NCI-H1048 (cell line): ENCODE results near the gene ZC3H4.
A peak's percentile ranks its signal among the peaks of the same experiment; 100 is the strongest.

ENCODE experiments used
- DNase-seq: peaks from one replicate; lab custom pipeline; 2025; lab: John Stamatoyannopoulos, UW

The ZC3H4 gene

GRCh38 chr19:47133021-47133471 is 19.5 kb upstream of the ZC3H4 start:
- DNase-seq = no peak

GRCh38 chr19:47132194-47132852 is 18.7 kb upstream of the ZC3H4 start:
- no peak for DNase-seq

DNA sequence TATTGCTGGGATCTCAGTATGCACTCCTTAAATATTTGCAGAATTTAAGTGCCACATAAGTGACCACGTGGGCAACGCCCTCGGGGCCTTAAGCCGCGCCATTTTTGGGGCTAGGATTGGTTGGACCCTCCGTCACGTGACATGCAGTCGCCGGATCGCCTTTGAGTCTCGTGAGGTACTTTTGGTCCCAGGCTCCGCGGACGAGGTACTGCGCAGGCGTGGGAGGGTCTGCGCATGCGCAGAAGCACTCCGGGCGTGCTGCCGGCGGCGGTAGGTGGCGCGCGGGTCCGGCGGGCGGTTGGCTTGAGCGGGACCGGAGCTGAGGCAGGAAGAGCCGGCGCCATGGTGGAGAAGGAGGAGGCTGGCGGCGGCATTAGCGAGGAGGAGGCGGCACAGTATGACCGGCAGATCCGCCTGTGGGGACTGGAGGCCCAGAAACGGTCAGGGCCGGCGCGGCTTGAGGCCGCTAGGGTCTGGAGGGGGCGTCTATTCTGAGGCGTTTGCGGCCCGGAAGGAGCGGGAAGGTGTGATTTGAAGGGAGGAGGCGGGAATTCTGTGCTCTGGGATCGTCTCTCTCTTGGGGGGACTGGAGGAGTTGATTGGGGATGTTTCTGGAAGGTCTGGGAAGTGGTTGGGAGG is 17.1 kb upstream of the ZC3H4 start, which contains the start of gene SAE1:
Gene SAE1, plus strand, starts transcription at position 247 of the 639 bp plus-strand sequence. Its CDS starts 96 bp downstream, at position 343.
- peak; percentile 98 for DNase-seq

GRCh38 chr19:47130120-47130588 is 16.6 kb upstream of the ZC3H4 start:
- DNase-seq = no peak

DNA sequence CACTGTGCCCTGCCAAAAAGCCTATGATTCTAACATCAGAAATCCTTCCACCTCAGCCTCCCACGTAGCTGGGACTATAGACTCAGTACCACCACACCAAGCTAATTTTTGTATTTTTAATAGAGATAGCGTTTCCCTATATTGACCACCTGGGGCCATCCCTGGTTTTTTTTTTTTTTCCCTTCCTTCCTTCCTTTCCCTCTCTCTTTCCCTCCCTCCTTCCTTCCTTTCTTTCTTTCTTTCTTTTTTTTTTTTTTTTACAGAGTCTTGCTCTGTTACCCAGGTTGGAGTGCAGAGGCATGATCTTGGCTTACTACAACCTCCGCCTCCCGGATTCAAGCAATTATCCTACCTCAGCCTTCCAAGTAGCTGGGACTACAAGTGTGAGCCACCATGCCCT is 16.0 kb upstream of the ZC3H4 start:
- no peak for DNase-seq

- DNase-seq = no peak
These were observed 12.0 kb upstream of the ZC3H4 start for GRCh38 chr19:47125669-47125938.

- DNase-seq = peak; percentile 56
These were observed 11.5 kb upstream of the ZC3H4 start for GRCh38 chr19:47124937-47125668.

GRCh38 chr19:47123406-47123805 is 9.8 kb upstream of the ZC3H4 start:
- DNase-seq = no peak

DNA sequence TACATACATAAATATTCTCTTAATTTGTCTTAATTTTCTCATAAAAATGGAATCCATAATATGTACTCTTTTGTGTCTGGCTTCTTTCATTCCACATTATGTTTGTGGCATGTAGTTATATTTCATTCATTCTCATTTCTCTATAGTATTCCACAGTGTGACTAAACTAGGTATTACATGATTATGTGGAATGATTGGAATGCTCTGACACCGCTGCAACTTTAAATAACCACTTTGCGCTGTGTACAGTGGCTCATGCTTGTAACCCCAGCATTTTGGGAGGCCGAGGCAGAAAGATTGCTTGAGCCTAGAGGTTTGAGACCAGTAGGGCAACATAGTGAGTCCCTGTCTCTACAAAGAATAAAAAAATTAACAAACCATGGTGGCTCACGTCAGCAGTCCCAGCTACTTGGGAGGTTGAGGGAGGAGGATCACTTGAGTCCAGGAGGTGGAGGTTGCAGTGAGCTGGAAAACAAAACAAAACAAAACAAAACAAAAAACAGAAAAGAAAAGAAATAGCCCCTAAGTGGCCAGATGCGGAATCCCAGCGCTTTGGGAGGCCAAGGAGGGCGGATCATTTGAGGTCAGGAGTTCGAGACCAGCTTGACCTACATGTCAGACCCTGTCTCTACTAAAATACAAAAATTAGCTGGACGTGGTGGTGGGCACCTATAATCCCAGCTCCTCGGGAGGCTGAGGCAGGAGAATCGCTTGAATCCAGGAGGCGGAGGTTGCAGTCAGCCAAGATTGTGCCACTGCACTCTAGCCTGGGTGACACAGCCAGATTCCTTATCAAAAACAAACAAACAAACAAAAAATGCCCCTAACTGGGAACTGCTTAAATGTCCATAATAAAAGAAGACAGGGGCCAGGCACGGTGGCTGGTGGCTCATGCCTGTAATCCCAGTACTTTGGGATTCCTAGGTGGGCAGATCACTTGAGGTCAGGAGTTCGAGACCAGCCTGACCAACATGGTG is 9.1 kb upstream of the ZC3H4 start:
- no peak for DNase-seq

DNA sequence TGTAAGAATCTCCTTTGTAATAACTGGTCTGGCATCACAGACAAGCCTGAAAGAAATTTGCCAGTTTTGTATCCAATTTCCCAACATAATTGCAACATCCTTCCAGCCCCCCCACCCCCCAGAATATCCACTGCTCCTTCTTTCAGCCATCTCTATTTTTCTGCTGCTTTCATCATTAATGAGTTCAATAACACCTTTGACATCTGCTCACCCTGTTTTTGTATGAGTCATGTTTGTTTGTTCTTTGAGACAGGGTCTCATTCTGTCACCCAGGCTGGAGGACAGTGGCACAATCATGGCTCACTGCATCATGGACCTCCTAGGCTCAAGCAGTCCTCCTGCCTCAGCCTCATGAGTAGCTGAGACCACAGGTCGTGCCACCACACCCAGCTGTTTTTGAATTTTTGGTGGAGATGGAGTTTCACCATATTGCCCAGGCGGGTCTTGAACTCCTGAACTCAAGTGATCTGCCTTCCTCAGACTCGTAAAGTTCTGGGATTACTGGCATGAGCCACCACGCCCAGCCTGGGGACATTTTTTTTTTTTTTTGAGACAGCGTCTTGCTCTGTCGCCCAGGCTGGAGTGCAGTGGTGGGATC is 7.0 kb upstream of the ZC3H4 start:
- no peak for DNase-seq

DNA sequence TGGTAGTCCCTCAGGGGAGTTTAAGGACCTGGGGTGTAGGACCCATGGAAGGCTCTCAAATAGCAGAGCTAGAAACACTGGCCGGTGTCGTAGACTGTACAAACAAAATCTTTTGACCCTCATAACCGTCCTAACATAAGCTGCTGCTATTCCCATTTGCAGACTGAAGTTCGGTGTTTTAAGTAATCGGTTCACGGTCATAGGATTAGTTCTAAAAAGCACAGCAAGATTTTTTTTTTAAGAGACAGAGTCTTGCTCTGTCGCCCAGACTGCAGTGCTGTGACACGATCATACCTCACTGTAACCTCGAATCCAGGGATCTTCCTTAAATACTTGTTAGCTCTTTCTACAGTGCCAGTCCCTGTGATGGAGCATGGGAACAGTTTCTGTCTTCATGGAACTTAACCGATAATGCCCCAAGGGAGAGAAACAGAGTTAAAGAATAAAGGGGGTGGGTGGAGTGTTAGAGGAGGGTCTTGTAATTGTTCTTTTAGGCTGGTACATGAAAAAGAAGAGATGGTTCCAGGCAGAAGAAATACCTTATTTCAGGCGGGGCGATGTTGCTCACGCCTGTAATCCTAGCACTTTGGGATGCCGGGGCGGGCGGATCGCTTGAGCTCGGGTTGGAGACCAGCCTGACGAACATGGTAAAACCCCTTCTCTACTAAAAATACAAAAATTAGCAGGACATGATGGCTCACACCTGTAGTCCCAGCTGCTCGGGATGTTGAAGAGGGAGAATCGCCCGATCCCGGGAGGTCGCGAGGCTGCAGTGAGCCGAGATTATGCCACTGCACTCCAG is 475 bp upstream of the ZC3H4 start:
- no peak for DNase-seq

DNA sequence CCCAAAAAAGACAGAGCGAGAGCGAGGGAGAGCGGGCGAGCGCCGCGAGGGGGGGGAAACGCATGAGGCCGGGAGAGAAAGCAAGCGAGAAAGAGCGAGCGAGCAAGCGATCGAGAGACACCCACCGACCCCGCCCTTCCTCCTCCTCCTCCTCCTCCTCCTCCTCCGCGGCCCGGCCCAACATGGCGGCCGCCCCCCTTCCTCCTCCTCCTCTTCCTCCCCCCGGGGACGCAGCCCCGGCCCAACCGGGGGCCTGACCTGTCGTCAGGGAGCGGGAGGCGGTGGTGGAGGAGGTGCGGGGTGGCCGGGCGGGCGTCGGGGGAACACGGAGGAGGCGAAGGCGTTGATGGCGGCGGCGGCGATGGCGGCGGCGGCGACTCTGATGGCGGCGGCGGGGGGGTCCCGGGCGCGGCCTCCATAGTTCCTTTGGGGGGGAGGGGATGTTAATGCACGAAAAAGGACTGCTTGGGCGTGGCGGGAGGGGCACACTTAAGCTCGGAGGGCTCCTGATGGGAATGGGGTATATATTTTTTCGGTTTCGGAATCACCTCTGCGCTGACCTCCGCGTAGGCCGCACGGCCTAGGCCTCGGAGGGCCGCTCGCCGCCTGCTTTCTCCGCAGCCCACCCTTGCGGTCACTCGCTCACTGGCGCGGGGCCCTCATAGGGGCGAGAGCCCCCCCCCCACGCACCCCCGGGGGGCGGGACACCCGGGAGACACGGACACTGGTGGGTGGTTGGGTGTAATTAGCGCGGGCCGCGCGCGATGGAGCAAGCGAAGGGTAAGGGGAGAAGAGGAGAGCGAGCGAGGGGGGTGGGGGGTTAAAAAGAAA is 1.2 kb downstream of the ZC3H4 start:
- DNase-seq = no peak

GRCh38 chr19:47111682-47112165 is 1.9 kb downstream of the ZC3H4 start:
- DNase-seq = no peak

DNA sequence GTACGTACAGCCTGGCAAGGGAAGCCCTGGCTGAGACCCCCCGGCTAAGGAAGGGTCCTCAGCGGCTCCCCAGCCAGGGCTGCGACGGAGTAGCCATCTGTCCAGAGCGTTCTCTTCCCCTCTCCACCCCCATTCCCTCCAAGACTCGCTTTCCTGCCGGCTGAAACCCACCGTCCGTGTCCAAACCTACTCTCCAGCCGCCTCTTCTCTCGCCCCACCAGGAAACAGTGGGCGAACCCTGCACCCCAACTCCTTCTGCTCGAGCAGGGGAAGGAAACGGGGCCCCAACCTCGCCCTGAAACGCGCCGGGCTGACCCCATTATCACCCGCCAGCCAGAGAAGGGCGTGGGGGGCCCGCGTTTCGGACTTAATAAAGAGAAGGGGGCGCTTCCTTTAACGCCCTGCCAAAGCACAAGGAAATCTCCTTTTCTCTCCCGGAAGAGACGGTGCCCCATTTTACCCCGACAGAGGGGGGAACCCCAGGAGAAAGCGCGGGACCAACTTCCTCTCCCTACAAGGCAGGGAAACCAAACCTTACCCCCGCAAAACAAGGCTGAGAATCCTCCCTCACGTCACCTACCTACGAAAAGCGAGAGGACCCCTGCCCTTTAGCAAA is 2.5 kb downstream of the ZC3H4 start:
- DNase-seq = no peak

DNA sequence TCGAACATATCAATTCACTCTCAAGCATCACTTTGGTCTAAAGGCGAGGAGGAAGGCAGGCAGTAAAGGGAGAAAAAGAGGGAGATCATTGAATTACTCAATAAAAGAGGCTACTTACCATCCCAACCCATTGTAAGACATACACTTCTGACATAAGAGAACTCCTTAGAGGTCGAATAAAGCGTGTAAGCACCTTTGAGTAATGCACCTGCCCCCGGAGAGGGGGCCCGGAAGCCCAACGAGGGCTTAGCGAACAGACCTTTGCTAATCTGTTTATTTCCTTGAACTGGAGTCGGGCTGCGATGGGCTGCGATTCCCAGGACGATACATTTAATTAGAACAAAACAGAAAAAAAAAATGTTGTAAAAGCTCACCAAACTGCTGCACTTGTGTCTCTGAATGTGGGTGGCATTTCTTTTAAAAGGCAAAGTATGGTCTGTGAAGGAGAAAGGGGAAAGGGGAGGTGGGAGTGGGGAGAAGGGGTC is 3.0 kb downstream of the ZC3H4 start:
- DNase-seq = no peak

DNA sequence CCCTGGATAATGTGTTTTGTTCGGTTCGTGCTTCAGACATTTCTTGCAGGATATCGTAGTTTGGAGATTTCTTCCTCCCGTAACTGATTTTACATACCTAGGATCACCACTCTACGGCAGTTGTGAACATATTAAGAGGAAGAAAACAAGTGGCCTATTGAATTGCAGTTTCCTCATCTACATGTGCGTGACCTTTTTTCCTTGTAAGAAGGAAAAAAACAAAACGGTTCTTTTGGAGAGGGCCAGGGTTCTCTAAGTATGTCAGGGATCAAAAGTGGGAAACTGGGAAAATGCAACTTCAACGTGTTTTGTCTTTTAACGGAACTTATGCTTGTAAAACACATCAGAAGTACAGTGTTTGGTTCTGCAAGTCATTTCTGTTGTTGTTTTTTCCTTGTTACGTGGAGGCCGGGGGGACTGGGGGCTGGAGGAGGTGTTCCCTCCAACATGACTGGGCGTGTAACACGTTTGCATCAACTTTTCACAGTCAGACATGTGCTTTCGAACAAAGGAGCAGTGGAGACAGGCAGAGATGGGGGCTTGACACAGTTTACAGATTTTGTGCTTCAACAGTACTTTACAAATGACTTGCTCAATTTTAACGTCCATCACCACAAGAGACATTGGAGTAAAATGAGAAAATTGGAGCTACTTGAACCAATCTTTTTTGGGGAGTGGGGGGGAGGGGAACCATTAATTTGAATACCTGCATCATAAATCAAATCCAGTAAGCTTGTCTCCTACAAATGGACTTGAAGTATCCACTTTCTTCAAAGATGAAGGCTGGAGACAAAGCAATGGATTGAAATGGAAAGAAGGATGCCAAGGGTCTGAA is 3.8 kb downstream of the ZC3H4 start:
- DNase-seq = no peak

DNA sequence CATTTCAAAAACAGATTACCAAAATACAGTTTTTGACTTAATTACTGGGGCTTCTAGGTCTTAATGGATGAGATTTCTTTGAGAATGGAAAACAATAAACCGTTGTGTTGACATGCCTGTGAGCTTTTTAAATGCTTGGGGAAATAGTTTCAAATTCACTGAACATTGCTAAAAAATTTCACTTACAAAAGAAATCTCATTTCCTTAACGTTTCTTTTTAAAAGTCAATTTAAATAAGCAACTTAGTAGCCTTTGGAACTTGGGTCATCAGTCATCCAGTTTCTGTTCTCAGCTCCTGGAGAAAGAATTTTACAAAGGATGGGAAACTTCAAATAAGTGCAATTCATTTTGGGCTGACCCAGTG is 4.4 kb downstream of the ZC3H4 start:
- no peak for DNase-seq
